NCI-H1105 (cell line): ENCODE results near the gene TSHZ2.
"Not testable (repeated sequence)": the region's sequence is repeated elsewhere in the genome, so short reads cannot be mapped to it uniquely, and the experiment has no call there.

Experiments used
- DNase-seq: peaks from one replicate; lab custom pipeline; 2025; lab: John Stamatoyannopoulos, UW

TSHZ2 gene

DNA sequence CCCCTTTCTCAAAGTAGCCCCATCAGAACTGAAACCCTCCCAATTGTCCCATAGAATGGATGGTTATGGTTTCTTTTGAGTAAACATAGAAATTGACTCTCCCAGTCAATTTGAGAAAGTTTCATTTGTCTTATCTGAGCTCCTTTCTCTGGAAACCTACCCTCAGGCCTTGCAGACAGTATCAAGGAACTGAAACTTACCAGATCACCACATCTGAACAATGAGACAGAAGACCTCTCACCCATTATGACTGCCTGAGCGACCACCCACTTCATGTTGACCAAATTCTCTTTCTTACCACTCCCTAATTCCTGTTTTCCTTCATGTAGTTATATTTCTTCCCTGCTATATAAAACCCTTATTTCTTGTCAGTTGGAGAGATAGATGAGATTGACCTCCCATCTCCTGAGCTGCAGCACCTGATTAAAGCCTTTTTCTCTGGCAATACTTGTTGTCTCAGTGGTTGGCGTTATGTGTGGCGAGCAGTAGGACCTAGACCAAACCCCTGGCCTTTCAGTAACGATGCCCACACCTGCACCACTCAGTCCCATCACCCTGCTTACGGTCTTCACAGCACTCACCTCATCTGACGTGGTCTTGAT lies 482.6 kb downstream of the TSHZ2 start:
- DNase-seq: no peak

DNA sequence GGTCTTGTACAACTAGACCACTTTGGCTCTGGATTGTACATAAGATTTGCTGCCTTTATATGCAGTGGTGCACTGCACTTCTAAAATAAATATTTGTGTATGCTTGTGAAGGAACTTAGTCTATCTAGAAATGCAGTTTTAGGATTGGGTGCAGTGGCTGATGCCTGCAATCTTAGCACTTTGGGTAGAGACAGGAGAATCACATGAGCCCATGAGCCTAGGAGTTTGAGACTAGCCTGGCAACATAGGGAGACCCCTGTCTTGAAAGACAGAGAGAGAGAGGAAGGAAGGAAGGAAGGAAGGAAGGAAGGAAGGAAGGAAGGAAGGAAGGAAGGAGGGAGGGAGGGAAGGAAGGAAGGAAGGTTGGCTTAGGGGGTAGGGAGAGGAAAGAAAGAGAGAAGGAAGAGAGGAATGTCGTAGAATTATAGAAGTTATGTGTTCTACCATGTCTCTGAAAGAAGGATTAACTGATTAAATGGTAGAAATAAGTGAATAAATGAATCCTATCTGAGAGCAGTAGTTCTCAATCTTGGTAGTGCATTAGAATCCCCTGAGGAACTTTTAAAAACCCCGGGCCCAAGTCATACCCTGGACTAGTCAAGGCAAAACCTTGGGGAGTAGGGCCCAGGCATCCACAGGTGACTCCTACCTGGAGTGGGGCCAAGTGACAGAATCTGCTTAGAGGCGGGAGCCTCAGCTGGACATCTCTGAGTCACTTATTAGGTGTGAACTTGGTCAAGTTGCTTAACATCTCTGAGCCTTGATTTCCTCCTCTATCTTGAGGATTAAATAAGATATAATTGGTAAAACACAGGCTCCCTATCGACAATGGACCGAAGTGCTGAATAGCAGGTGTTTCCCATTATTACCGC lies 491.2 kb downstream of the TSHZ2 start:
- DNase-seq: no peak

DNA sequence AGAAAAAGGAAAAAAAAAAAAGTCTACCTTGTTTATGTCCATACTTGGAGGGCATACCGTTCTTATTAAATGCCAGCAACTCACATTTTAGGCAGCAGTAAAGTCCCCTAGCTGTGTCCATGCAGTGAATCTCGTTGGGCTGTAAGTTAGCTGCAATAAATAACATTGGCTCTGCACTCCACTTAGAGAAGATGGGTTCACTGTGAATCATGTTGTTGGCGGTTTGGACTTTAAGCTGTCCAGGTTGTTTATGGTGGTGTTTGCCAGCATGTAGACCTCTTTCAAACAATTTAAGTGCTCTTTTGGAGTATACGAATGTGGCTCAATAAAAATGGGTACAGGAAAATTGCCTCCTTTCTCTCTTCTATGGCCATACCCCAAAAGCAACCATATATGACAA lies 494.1 kb downstream of the TSHZ2 start:
- DNase-seq: no peak

DNA sequence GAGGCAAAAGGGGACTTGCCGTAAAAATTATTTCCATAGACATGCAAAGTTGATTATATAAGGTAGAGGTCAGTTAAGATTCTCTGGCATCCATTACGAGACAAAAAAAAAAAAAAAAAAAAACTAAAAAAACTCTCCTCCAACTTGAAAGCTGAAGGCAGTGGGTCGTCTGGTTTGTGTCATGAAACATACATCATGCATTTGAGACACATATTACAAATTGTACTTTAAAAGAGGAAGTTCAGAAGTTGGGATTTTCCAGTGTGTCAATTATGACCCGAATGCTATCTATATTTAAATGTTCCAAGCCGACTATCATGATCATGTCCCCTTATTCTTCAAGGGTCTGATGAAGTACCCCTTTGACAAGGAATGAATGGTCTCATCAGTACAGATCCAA lies 496.4 kb downstream of the TSHZ2 start:
- no peak for DNase-seq

DNA sequence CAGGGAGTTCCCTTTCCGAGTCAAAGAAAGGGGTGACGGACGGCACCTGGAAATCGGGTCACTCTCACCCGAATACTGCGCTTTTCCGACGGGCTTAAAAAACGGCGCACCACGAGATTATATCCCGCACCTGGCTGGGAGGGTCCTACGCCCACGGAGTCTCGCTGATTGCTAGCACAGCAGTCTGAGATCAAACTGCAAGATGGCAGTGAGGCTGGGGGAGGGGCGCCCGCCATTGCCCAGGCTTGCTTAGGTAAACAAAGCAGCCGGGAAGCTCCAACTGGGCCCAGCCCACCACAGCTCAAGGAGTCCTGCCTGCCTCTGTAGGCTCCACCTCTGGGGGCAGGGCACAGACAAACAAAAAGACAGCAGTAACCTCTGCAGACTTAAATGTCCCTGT lies 500.7 kb downstream of the TSHZ2 start:
- DNase-seq: not testable (repeated sequence)

DNA sequence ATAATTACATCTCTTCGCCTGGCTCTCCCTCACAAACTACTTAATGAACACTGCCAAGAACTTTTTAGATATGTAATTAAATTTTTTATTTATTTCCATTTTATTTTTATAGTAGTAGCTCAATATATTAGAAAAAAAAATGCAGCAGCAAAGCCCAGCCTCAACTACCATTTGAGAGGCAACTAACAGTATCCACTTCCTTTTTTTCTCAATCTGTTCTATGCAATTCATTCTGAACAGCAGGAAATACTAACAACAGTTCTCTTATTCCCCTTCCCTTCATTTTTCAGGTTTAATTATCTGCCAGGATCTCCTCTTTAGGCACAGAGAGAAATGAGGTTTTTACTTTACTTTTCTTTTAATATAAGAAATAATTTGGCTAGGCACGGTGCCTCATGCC lies 508.8 kb downstream of the TSHZ2 start:
- no peak for DNase-seq

DNA sequence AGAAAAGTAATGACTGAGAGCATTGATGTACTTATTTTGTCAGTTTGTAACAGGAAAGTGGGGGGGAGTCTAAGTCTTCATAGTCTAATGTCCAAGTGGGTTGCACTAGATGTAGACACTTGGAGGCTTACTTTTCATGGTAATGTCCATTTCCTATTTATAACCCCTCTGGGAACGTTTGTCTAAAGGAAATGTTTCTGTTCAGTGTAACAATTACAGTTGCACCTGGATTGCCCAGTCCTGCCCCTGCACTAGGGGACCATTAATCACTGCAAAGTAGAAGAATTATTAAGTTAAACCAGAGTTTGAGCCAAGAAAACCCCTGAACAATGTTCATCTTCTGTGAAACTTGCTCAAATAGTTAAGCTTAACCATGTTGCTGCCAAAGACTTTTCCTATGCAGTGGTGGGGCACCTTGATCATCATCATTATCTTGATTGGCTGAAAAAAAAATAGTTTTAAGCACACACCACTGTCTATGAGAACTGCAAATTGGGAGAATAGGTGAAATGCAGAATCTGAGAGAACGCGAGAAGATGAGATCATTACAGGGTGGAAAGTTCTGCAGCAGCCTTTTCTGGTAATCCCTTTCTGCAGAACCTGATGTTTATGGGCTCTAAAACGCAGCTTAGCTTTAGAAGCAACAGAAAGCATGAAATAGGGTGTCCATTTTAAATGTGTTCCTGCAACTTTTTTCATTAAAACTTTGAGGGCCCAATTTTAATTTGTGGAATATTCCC lies 515.5 kb downstream of the TSHZ2 start:
- no peak for DNase-seq

DNA sequence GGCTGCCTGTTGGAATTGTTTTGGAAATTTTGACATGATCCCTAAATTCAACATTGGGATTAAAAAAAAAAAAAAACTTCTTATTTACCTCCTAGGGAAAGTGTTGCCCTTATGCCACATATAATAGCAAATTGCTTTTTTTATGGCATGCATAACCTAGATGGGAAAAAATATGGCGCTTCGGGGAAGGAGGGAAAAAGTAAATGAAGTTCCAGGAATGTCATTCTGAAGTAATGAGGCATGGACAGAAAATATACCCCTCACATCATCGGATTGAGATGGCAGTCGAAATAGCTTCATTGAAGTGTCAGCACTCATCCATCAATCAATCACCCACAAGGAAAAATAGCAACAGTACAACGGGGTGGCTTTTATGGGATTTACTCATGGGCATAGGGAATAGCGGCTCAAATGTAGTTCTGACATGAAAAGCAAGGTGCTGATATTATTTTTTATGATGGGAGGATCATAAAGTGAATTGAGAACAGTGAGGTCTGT lies 516.7 kb downstream of the TSHZ2 start:
- no peak for DNase-seq

DNA sequence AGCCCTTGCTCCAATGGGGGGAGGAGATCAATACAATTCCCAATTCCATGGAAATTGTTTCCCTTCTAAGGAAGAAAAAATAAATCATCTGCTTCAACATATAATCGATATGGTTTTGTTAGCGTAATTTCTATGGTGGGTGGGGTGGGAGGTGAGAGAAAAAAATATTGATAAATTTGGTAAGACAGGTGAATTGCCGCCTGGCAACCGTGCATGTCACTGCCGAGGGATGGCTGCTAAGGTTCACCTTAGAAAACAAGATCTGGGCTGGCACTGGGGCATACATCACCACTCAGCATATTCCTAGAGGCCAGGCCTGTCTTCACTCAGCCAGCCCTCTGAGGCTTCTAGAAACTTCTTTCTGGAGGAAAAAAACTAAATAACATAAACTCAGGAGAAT lies 517.4 kb downstream of the TSHZ2 start:
- DNase-seq: no peak

DNA sequence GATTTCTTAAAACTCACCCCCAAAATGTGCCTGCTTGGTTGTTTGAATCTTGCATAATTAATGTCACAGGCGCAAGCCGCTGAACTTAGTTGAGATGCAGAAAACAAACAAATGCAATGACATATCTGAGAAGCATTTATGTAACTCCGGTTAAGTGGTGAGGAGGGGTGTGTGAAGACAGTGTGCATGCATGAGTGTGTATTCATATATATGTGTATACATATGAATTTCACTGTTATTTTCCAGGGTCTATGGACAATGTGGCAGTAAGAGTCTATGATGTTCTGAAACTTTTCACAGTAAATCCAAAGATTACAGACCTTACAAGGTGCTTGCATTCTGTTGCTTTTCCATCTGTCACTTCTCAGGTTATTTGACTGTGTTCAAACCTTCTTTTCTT lies 518.5 kb downstream of the TSHZ2 start:
- no peak for DNase-seq

DNA sequence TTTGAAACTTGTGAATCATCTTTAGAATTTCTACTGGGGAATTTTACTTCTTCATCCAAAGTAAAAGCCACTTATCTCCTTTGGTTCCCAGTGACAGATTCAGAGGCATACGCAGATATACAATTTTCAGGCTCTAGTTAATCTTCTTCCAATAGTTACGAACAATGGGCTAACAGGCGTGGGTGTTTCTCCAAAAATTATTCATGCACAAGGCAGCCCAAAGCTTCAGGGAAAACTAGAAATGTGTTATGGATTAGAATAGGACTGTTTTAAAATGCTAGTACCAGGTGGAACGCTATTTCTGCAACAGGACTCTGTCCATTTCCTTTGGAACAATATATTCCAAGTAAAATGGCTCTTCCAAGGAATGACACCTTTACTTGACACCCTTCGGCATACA lies 519.3 kb downstream of the TSHZ2 start:
- DNase-seq: no peak

DNA sequence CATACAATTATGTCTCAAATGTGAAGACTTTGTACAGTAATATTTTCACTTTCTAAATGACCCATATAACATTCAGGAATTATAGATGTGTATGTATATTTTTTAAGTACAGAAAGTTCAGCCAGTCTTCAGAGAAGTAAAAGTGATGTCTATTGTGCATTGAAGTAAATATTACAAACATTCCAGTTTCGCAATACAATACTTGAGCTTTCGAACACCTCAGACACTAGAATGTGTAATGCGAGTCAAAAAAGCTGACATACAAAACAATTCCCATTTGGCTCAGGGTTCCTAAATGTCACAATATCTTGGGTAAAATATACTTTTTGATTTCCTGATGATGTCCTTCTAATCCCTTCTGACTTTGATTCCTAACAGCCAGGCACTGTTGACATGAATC lies 520.1 kb downstream of the TSHZ2 start:
- no peak for DNase-seq

DNA sequence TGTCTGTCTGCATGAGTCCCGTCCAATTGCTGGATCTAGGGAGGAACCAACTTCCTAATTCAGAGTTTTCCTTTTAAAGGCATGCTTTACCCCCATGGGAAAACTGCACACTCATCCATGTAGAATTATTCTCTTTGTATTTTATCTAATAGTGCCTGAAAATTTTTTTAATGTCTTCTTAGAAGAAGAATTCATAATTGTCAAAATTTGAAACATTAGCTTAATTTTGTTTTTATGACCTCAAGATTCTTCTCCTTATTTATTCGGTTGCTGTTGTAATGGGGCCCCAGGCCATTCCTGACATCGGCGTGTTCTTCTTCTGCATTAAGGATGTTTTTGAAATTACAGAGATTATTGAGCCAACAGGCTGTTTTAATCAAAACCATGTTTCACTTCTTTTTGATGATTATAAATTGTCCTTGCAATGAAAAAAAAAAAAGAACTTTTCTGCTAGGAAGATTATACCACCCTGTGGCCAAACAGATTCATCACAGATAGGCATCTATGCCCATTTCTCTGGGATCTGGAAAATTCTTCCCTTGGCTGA lies 521.2 kb downstream of the TSHZ2 start:
- no peak for DNase-seq

DNA sequence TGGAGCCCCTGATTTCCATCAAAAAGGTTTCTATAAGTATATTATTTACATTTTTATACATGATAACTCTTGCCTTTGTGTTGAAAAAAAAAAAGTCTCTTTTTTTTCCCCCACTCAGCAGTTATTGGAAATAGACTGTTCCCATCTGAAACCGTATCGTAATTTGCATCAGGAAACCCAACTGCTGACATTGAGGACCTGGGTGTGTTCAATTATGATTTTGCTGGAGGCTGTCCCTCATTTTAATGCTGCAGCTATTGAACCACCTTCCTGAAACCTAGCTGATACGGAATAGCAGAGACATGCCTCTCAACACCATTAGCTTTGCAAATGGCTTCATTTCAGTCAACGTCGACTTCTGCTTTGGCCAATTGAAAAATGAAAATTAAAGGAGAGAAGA lies 522.6 kb downstream of the TSHZ2 start:
- DNase-seq: no peak

DNA sequence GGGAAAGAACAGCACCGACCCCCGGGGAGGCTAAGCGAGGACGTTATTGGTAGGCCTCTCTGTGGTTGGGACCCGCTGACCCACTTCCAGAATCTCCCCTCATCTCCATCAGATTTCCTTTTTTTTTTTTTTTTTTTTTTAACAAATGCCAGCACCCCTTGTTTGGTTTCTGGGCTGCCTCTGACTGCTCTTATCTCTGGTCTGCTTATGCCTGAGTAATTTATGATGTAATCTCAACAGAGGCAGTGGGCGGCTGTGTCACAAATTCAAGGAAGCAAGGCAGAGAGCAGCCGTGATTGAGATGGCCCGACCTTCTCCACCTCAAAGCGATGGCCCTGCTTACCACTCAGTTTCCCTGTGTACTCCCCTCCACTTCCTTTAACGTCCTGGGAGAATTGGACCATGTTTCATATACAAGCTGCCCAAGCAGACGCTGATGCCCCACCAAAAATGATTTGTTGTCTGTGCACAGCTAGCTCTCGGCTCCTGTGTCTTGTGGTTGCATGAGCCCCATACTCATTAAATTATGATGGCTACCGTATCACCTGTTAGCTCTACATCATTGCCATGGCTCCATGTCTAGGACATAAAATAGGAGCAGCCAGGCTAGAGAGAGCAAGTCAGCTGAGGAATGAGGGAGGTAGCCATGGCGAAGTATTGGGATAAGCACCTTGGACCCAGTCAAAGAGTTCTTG lies 523.4 kb downstream of the TSHZ2 start:
- no peak for DNase-seq

DNA sequence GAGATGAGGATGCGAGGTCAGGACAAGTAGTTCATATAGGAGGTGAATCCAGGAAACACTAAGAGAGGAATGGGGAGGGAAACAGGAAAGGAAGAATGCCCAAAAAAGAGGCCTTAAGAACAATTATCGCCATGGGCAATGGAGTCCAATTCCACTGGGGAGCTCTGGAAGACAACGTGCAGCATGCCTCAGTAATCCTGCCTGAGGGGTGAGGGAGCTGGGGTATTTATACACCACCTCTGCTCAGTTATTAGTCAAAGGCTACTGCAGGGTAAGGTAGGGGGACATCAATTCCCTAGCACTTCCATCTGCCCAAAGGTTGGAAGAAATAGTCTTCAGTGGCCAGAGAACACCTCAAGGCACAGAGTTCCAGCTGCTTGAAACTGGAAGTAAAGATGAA lies 525.1 kb downstream of the TSHZ2 start:
- DNase-seq: no peak

DNA sequence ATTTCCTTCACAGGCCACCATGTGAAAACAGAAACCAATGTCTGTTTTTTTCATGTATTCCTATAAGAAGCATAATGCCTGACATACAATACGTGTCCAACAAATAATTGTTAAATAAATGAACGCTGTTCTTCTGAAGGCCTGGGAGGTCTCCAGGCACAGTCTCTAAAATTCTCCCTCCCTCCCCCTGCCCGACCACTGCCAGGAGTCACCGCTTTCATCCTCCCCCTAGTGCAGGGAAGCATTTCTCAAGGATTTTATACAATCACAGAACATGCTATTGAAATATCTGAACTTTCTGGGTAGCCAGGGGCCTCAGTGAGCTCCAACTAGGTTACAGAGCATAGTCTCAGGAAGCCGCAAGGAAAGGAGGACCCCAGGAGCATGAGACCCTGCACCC lies 526.2 kb downstream of the TSHZ2 start:
- no peak for DNase-seq

DNA sequence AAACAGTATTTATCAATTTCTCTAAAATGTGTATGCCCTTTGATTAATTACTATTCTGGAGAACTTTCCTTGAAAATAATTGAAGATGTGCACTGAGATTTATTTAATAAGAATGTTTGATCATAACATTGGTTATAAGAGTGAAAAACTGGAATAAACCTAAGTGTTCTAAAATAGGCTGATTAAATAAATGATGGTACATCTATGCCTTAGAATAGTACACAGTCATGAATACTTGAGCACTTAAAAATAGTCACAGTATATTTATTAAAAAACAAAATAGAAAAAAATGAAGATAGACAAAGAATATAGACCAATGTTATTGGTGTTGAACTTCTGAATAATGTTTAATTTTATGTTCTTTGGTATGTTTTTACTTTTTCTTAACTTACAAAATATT lies 528.5 kb downstream of the TSHZ2 start:
- DNase-seq: no peak

DNA sequence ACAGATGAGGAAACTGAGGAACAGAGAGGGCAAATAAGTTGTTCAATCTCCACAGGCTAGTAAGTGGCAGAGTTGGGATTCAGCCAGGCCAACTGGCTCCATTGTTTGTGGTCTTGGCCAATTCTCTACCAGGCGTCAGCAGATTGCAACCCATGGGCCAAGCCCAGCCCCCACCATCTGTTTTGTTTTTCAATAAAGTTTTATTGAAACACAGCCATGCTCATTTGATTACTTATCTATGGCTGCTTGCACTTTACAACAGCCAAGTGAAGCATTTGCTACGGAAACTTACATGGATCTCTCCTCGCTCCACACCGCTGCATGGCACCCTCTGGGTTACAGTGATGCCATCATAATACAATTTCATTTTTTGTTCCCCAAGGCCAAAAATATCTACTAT lies 530.7 kb downstream of the TSHZ2 start:
- no peak for DNase-seq

DNA sequence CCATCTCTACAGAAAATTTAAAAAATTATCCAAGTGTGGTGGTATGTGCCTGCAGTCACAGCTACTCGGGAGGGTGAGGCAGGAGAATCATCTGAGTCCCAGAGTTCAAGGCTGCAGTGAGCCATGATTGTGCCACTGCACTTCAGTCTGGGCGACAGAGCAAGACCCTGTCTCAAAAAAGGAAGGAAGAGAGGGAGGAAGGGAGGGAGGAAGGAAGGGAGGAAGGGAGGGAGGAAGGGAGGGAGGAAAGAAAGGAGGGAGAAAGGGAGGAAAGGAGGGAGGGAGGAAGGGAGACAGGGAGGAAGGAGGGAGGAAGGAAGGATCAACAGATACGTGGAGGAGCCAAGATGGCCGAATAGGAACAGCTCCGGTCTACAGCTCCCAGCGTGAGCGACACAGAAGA lies 531.4 kb downstream of the TSHZ2 start:
- no peak for DNase-seq

DNA sequence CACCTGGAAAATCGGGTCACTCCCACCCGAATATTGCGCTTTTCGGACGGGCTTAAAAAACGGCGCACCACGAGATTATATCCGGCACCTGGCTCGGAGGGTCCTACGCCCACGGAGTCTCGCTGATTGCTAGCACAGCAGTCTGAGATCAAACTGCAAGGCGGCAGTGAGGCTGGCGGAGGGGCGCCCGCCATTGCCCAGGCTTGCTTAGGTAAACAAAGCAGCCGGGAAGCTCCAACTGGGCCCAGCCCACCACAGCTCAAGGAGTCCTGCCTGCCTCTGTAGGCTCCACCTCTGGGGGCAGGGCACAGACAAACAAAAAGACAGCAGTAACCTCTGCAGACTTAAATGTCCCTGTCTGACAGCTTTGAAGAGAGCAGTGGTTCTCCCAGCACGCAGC lies 531.9 kb downstream of the TSHZ2 start:
- DNase-seq: not testable (repeated sequence)

DNA sequence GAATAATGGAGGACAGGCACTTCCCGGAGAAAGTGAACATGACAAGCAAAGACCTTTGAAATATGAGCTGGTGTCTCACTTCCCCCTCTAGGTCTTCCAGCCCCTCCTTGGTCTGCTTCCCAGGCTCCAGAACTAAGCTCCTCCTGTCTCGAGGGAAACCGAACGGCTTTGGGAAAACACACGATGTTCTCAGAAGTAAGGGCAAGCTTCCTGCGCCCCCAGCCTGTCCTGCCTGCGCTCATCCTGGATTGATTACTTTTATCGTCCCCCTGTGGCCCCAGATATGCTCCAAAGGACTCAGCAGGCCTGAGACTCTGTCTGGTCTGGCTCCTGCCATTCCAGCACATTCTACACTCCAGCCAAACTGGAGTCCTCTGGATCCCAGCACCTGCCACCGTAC lies 538.1 kb downstream of the TSHZ2 start:
- no peak for DNase-seq
